Stomach (tissue), 9 donors: ENCODE data around the gene PLCD4. TPM values are rescaled to one million over a fixed set of nuclear protein-coding genes. Genes with fewer than 3 reads are reported as not detected.
A peak's percentile ranks its signal among the peaks of the same experiment; 100 is the strongest.

ENCODE experiments used
- DNase-seq, 2 donors: peaks; one replicate each; pipeline versions ENCODE4 v3.0.0 to v3.0.0-alpha.2; 2013 to 2019
- H3K27ac ChIP-seq, 5 donors: fragments of 200-600 bp in 4 of 5; sonication (generic) in 4 of 5; one replicate each; pipeline ENCODE4 v1.5.1; 2013 to 2019; ENCODE audit warnings: mild to moderate bottlenecking in 1 of 5, moderate library complexity in 1 of 5
- H3K27me3 ChIP-seq, 3 donors: fragments of 200-600 bp; sonication (generic); one replicate each; pipeline ENCODE4 v1.5.1; 2017 to 2019; ENCODE audit warnings: mixed run types in 1 of 3
- H3K36me3 ChIP-seq, 4 donors: fragments of 200-600 bp; sonication (generic); 1 replicate in 3 of 4; 2 replicates in 1 of 4; pipeline ENCODE4 v1.5.1; 2016 to 2019
- H3K4me1 ChIP-seq, 4 donors: fragments of 200-600 bp; sonication (generic); one replicate each; pipeline ENCODE4 v1.5.1; 2016 to 2019
- H3K4me3 ChIP-seq, 4 donors: fragments of 200-600 bp; sonication (generic) in 3 of 4; one replicate each; pipeline ENCODE4 v1.5.1; 2016 to 2019; ENCODE audit warnings: mild to moderate bottlenecking in 1 of 4
- H3K9me3 ChIP-seq, 4 donors: fragments of 200-600 bp; sonication (generic); one replicate each; pipeline ENCODE4 v1.5.1; 2016 to 2019
- CTCF ChIP-seq, 7 experiments: fragments of 450-650 bp in 4 of 7; fragments of 200-600 bp in 3 of 7; sonication (generic) in 3 of 7; IDR thresholded peaks; one replicate each; pipeline ENCODE4 v1.5.1; 2016 to 2019; ENCODE audit warnings: antibody characterized with exemption in 7 of 7, control low read depth in 2 of 7, mild to moderate bottlenecking in 1 of 7
- EP300 ChIP-seq: sonication (generic); formaldehyde crosslinking; IDR thresholded peaks from one replicate; pipeline ENCODE4 v1.6.1; 2017; ENCODE audit warnings: antibody characterized with exemption
- POLR2A ChIP-seq, 4 donors: fragments of 450-650 bp; IDR thresholded peaks; one replicate each; pipeline ENCODE4 v1.6.1; 2016; ENCODE audit warnings: antibody characterized with exemption in 4 of 4, control low read depth in 2 of 4, mild to moderate bottlenecking in 1 of 4, moderate library complexity in 1 of 4
- POLR2AphosphoS5 ChIP-seq, 3 donors: sonication (generic); formaldehyde crosslinking; IDR thresholded peaks; one replicate each; pipeline ENCODE4 v1.6.1; 2016; ENCODE audit warnings: antibody characterized with exemption in 3 of 3
- WGBS, 5 donors: extraction: QIAGEN DNeasy Blood & Tissue Kit in 3 of 5; methylation state at CpG; one replicate each; pipeline versions ENCODE4 v1.1.5 to v1.1.7; 2013 to 2018; 5-methylcytosine and 5-hydroxymethylcytosine counted together
- intact Hi-C: fragments of 100-400 bp; cut with DNase I; formaldehyde crosslinking; loops from one replicate; pipeline ENCODE4 v1.15.1; 2023; ENCODE audit warnings: low total_unique reads
- polyA plus RNA-seq, 3 donors: library from polyadenylated mRNA; stranded (reverse); fragments of 200-250 nt; gene quantifications; one replicate each; pipeline ENCODE4 v1.2.3, GENCODE V29; 2013
- total RNA-seq, 5 donors: library from RNA; depleted of rRNA; stranded (reverse); fragments of >200 nt; gene quantifications; one replicate each; pipeline versions ENCODE4 v1.1.0 to v1.2.3, GENCODE V29; 2014 to 2016
- donor health status: healthy with polysubstance abuse.
- donor health status: Bipolar disorder and iron deficiency.
- donor health status: healthy.

PLCD4 gene
- total and polyA plus RNA-seq, 8 donors: 0.19 to 33.6 (median 6.4) TPM; not detected in 1

GRCh38 chr2:218659988-218660358 lies 52.3 kb downstream of the PLCD4 start:
- WGBS, 5 donors: 9 to 21% (median 13%) methylated on average over 8 of the region's 8 CpGs
- Histone ChIP-seq H3K4me3 (peak overlapping the region; percentile 71 to 91 (median 87)), H3K27me3 (no peaks in the 10 kb centered on the region), H3K27ac (peak overlapping the region; percentile 55 to 87 (median 81)), H3K4me1 (peaks cover 15 to 33% (median 27%) of the 10 kb centered on the region in 4 donors), H3K9me3 (no peaks in the 10 kb centered on the region), H3K36me3 (peaks cover 42 to 65% (median 58%) of the 10 kb centered on the region in 4 donors)
- intact Hi-C loops: no loop called here
- no peak for DNase-seq
- TF ChIP-seq EP300: no peak
- TF ChIP-seq POLR2AphosphoS5 (IDR thresholded peaks at IDR 0.05): no peak
- TF ChIP-seq POLR2A (IDR thresholded peaks at IDR 0.05): no peak
- no peak for TF ChIP-seq CTCF (IDR thresholded peaks at IDR 0.05)

- DNase-seq: no peak
- TF ChIP-seq EP300 (no peak), POLR2AphosphoS5 (IDR thresholded peaks at IDR 0.05) (no peak), CTCF (IDR thresholded peaks at IDR 0.05) (no peak), POLR2A (IDR thresholded peaks at IDR 0.05) (no peak)
- H3K36me3 ChIP-seq: peaks cover 53 to 66% (median 63%) of the 10 kb centered on the region in 4 donors
- WGBS, 5 donors: 82 to 89% (median 86%) methylated on average over 7 of the region's 7 CpGs
- H3K4me3 ChIP-seq: no peak overlapping the region
- H3K27me3 ChIP-seq: no peaks in the 10 kb centered on the region
- H3K9me3 ChIP-seq: no peaks in the 10 kb centered on the region
- H3K27ac ChIP-seq: no peak overlapping the region
- H3K4me1 ChIP-seq: peaks cover 15 to 30% (median 27%) of the 10 kb centered on the region in 4 donors
- intact Hi-C loops: no loop called here
Observed at GRCh38 chr2:218662377-218662776, 54.7 kb downstream of the PLCD4 start.

GRCh38 chr2:218662827-218663226 lies 55.1 kb downstream of the PLCD4 start:
- intact Hi-C loops: no loop called here
- DNase-seq: no peak
- Histone ChIP-seq H3K9me3 (no peaks in the 10 kb centered on the region), H3K27ac (no peak overlapping the region), H3K27me3 (no peaks in the 10 kb centered on the region), H3K4me1 (peaks cover 15 to 25% (median 23%) of the 10 kb centered on the region in 4 donors), H3K36me3 (peaks cover 57 to 66% (median 65%) of the 10 kb centered on the region in 4 donors), H3K4me3 (no peak overlapping the region)
- TF ChIP-seq EP300 (no peak), POLR2A (IDR thresholded peaks at IDR 0.05) (no peak), CTCF (IDR thresholded peaks at IDR 0.05) (no peak)
- WGBS, 5 donors: 83 to 93% (median 90%) methylated on average over 10 of the region's 10 CpGs

- intact Hi-C loops: no loop called here
- DNase-seq: no peak
- Histone ChIP-seq H3K27ac (no peak overlapping the region), H3K4me1 (peaks cover 6 to 14% (median 13%) of the 10 kb centered on the region in 4 donors), H3K4me3 (no peak overlapping the region), H3K9me3 (no peaks in the 10 kb centered on the region), H3K36me3 (peaks cover 65 to 77% (median 75%) of the 10 kb centered on the region in 4 donors), H3K27me3 (no peaks in the 10 kb centered on the region)
- 85 to 93% (median 86%) methylated on average over 13 to 15 of the region's 15 CpGs for WGBS, 5 donors
- TF ChIP-seq POLR2AphosphoS5 (IDR thresholded peaks at IDR 0.05) (no peak), CTCF (IDR thresholded peaks at IDR 0.05) (no peak), POLR2A (IDR thresholded peaks at IDR 0.05) (no peak), EP300 (no peak)
Observed at GRCh38 chr2:218663901-218664300, 56.2 kb downstream of the PLCD4 start.
